Gastroesophageal sphincter (tissue), 4 donors: ENCODE measurements around the gene KBTBD8. TPM values are rescaled to one million over a fixed set of nuclear protein-coding genes. Genes with fewer than 3 reads are reported as not detected.

Source experiments
- ATAC-seq: fragments of 150-250 bp; one replicate; pipeline ENCODE4 v1.9.1; 2016; ENCODE audit warnings: mild to moderate bottlenecking, moderate library complexity
- H3K27ac ChIP-seq, 4 donors: fragments of 200-600 bp; sonication (generic) in 3 of 4; 1 replicate in 3 of 4; 2 replicates in 1 of 4; pipeline ENCODE4 v1.5.1; 2016 to 2019
- H3K27me3 ChIP-seq: fragments of 200-600 bp; sonication (generic); one replicate; pipeline ENCODE4 v1.5.1; 2019
- H3K36me3 ChIP-seq, 2 donors: fragments of 200-600 bp; sonication (generic); one replicate each; pipeline ENCODE4 v1.5.1; 2019; ENCODE audit warnings: control low read depth in 1 of 2
- H3K4me1 ChIP-seq, 3 donors: fragments of 200-600 bp; sonication (generic); 1 replicate in 2 of 3; 2 replicates in 1 of 3; pipeline ENCODE4 v1.5.1; 2016 to 2019; ENCODE audit warnings: control low read depth in 2 of 3
- H3K4me3 ChIP-seq, 2 donors: fragments of 200-600 bp; sonication (generic); one replicate each; pipeline ENCODE4 v1.5.1; 2019; ENCODE audit warnings: mild to moderate bottlenecking in 1 of 2, moderate library complexity in 1 of 2
- H3K9me3 ChIP-seq, 3 donors: fragments of 200-600 bp; sonication (generic); one replicate each; pipeline ENCODE4 v1.5.1; 2017 to 2019; ENCODE audit warnings: control low read depth in 2 of 3
- CTCF ChIP-seq, 4 experiments: fragments of 200-600 bp in 2 of 4; fragments of 450-650 bp in 2 of 4; sonication (generic) in 1 of 4; IDR thresholded peaks; one replicate each; pipeline ENCODE4 v1.5.1; 2017 to 2019; ENCODE audit warnings: antibody characterized with exemption in 4 of 4, mild to moderate bottlenecking in 2 of 4, moderate library complexity in 2 of 4
- EP300 ChIP-seq: sonication (generic); formaldehyde crosslinking; IDR thresholded peaks from one replicate; pipeline ENCODE4 v1.6.1; 2017; ENCODE audit warnings: antibody characterized with exemption, mild to moderate bottlenecking
- POLR2A ChIP-seq, 2 donors: fragments of 450-650 bp; IDR thresholded peaks; one replicate each; pipeline ENCODE4 v1.6.1; 2017; ENCODE audit warnings: antibody characterized with exemption in 2 of 2, mild to moderate bottlenecking in 2 of 2, moderate library complexity in 1 of 2
- POLR2AphosphoS5 ChIP-seq: sonication (generic); formaldehyde crosslinking; IDR thresholded peaks from one replicate; pipeline ENCODE4 v1.6.1; 2017; ENCODE audit warnings: antibody characterized with exemption
- WGBS, 2 donors: methylation state at CpG; one replicate each; pipeline ENCODE4 v1.1.5; 2018; ENCODE audit warnings: low coverage in 1 of 2; 5-methylcytosine and 5-hydroxymethylcytosine counted together
- total RNA-seq, 4 donors: library from RNA; depleted of rRNA; stranded (reverse); fragments of >200 nt; gene quantifications; one replicate each; pipeline ENCODE4 v1.1.0, GENCODE V29; 2016

Gene KBTBD8
- total RNA-seq, 4 donors from 2014 or later: 1.1 to 5.4 (median 3.2) TPM

DNA sequence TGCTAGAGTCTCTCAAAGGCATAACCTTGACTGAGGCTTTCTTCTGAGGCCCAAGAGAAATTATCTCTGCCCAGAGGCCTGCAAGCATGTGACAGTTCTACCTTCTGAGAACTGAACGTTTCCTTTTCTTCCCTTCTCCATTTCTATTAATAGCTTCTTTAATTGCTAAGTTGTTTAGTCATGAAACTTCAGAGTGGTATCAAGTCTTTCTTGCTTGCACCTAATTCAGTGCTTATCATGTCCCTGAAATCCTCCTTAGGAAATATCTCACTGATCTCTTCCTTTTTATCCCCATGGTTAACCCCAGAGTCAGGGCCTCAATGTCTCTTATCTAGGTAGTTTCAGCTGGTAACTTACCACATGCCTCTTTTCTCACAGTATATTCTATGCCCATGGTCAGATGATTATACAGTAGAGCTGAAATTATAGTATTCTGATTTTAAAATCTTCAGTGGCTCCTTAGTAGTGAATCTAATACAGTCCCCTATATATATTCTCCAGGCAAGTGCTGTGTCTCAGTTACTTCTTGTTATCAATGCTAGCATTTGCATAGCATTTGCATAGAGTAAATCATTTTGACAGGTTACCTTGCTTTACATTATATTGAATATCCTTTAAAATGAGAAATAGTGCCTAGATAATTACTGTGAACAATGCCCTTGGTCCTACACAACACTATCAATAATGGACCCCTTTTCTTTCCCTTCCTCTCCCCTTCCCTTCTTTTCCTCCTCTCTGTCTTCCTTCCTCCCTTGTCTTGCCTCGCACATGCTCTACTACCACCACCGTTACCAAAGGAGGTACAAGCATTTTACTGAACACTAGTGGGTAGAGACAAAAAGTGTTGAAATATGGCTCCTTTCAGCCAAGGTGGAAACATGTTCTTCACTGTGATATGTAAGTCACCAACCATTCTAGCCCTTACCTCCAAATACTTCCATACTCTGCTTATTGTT lies 33.0 kb downstream of the KBTBD8 start:
- 44 to 53% methylated on average over 2 to 3 of the region's 3 CpGs for WGBS, 2 donors
- Histone ChIP-seq H3K4me1 (no peaks in the 10 kb centered on the region), H3K36me3 (no peaks in the 10 kb centered on the region), H3K9me3 (no peaks in the 10 kb centered on the region), H3K4me3 (no peak overlapping the region), H3K27ac (no peak overlapping the region), H3K27me3 (no peaks in the 10 kb centered on the region)
- TF ChIP-seq POLR2A (IDR thresholded peaks at IDR 0.05) (no peak), POLR2AphosphoS5 (no peak), EP300 (no peak), CTCF (IDR thresholded peaks at IDR 0.05) (no peak)
- no peak for ATAC-seq

DNA sequence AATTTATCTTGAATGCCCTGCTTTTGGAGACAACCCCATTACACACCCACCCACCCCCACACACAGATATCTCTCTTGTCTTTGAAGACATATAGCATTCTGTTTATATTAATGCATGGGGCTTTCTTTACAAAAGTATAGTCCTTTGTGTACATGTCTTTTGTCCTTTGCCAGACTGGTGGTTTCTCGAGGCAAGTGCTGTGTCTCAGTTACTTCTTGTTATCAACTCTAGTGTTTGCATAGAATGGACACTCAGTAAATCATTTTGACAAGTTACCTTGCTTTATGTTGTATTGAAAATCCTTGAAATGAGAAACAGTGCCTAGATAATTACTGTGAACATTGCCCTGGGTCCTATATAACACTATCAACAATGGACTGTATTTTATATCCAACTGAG lies 33.9 kb downstream of the KBTBD8 start:
- 38 to 89% methylated on average over 1 of the region's 1 CpG for WGBS, 2 donors
- no peaks in the 10 kb centered on the region for H3K27me3 ChIP-seq

DNA sequence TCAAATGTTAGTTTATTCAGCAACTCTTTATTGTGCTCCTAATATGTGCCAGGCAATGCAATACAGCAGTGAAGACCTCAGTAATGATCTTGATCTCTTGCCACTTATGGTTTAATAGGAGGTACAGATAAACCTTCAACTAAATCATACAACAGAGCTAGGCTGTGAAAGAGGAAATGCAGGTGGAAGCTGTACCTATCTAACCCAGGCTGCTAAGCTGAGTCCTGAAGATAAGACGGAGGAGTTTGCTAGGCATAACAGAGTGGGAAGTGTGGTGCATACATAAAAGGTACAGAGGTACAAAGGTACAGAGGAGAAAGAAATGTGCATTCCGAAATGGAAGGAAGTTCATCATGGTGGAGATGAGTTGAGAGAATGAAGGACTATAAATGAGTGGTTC lies 35.0 kb downstream of the KBTBD8 start:
- Histone ChIP-seq H3K27ac (no peak overlapping the region), H3K4me3 (no peak overlapping the region), H3K4me1 (no peaks in the 10 kb centered on the region), H3K36me3 (no peaks in the 10 kb centered on the region), H3K9me3 (no peaks in the 10 kb centered on the region), H3K27me3 (no peaks in the 10 kb centered on the region)
- 47 to 61% methylated on average over 2 of the region's 2 CpGs for WGBS, 2 donors
- TF ChIP-seq POLR2AphosphoS5 (no peak), POLR2A (IDR thresholded peaks at IDR 0.05) (no peak), CTCF (IDR thresholded peaks at IDR 0.05) (no peak), EP300 (no peak)
- ATAC-seq: no peak

More for the DNA sequence above, 33.9 kb downstream of the KBTBD8 start:
- no peak for ATAC-seq
- H3K36me3 ChIP-seq: no peaks in the 10 kb centered on the region
- no peak for TF ChIP-seq POLR2A (IDR thresholded peaks at IDR 0.05)
- TF ChIP-seq CTCF (IDR thresholded peaks at IDR 0.05): no peak
- no peak for TF ChIP-seq EP300
- no peak for TF ChIP-seq POLR2AphosphoS5
- no peak overlapping the region for H3K4me3 ChIP-seq
- no peak overlapping the region for H3K27ac ChIP-seq
- H3K9me3 ChIP-seq: no peaks in the 10 kb centered on the region
- no peaks in the 10 kb centered on the region for H3K4me1 ChIP-seq

DNA sequence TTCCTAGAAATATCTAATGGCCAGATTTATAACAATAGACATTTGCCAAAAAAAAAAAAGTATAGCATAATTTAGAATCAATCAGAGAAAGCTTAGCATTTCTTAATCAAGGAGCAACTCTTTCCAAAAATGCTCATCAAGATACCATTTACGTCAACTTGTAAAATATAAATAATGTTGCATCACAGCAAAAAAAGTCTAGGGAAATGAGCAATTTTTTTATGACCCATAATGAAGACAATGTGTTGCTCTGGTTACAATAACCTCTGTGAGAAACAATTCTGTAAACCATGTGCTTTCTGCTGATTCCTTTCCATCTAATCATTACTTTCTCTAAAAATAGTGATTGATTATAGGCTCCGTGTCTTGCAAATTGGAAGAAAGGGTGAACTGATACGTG lies 36.3 kb downstream of the KBTBD8 start:
- no peak for ATAC-seq
- WGBS, 2 donors: 62 to 70% methylated on average over 3 of the region's 3 CpGs
- H3K4me3 ChIP-seq: no peak overlapping the region

More for the DNA sequence above, 36.3 kb downstream of the KBTBD8 start:
- Histone ChIP-seq H3K27ac (no peak overlapping the region), H3K9me3 (no peaks in the 10 kb centered on the region), H3K4me1 (no peaks in the 10 kb centered on the region), H3K27me3 (no peaks in the 10 kb centered on the region), H3K36me3 (no peaks in the 10 kb centered on the region)
- TF ChIP-seq EP300 (no peak), POLR2A (IDR thresholded peaks at IDR 0.05) (no peak), CTCF (IDR thresholded peaks at IDR 0.05) (no peak), POLR2AphosphoS5 (no peak)
